Activated T-helper 1 cell treated with anti-CD3 and anti-CD28 coated beads, Interleukin-12 subunit alpha, Interleukin-12 subunit beta, Interleukin-2, Interleukin-4 antibody, amounts not matched to agents 30 ng/mL and 10 ng/mL and 1 ng/mL, durations not matched to agents 14 hours and 24 hours and 36 hours (primary cell): ENCODE measurements around the gene CACNA2D1. TPM values are rescaled to one million over a fixed set of nuclear protein-coding genes. Genes with fewer than 3 reads are reported as not detected.

ENCODE experiments used
- DNase-seq: peaks from one replicate; pipeline ENCODE4 v3.0.0; 2021; ENCODE audit warnings: low spot score
- H3K27ac Mint-ChIP-seq: one replicate; pipeline ENCODE4 v1.8.0; 2021; ENCODE audit warnings: mild to moderate bottlenecking, mixed read lengths
- H3K27me3 Mint-ChIP-seq: one replicate; pipeline ENCODE4 v1.8.0; 2022; ENCODE audit warnings: mild to moderate bottlenecking, moderate library complexity, mixed read lengths; ENCODE audit not compliant: insufficient read depth
- H3K36me3 Mint-ChIP-seq: one replicate; pipeline ENCODE4 v1.8.0; 2021; ENCODE audit warnings: low read depth, mixed read lengths
- H3K4me1 Mint-ChIP-seq: one replicate; pipeline ENCODE4 v1.8.0; 2021; ENCODE audit warnings: low read depth, mixed read lengths
- H3K4me3 Mint-ChIP-seq: one replicate; pipeline ENCODE4 v1.8.0; 2021; ENCODE audit warnings: mild to moderate bottlenecking, moderate library complexity, mixed read lengths
- H3K9me3 Mint-ChIP-seq: one replicate; pipeline ENCODE4 v1.8.0; 2021; ENCODE audit warnings: mixed read lengths
- intact Hi-C: fragments of 100-400 bp; cut with micrococcal nuclease; formaldehyde crosslinking; loops from one replicate; pipeline ENCODE4 v1.15.1; 2024
- total RNA-seq: library from RNA; stranded (reverse); gene quantifications from 2 replicates; pipeline ENCODE4 v1.2.3, GENCODE V29; 2022

The CACNA2D1 gene
- total RNA-seq, 1 donor from 2014 or later = not detected

DNA sequence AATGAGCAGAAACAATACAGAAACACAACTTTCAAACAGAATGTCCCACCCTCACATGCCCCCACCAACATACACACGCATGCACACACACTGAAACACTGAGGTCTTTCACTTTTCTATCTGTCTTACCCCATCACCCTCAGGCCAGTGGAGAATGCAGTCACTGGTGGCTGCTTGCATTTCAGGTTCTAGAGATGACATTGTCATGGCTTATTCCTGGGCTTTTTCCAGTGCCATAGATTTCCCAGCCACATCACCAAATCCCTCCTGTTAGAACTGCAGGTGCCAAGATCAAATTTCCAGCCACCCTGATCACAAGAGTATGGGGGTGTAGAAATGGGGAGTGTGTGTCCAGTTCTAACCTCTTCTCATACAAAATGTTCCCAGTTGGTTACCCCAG lies 68.4 kb downstream of the CACNA2D1 start:
- Mint-ChIP-seq H3K27me3 (no peaks in the 10 kb centered on the region), H3K27ac (no peak overlapping the region), H3K4me3 (no peak overlapping the region), H3K9me3 (no peaks in the 10 kb centered on the region), H3K4me1 (no peaks in the 10 kb centered on the region), H3K36me3 (no peaks in the 10 kb centered on the region)
- intact Hi-C loops = no loop called here
- DNase-seq = no peak

DNA sequence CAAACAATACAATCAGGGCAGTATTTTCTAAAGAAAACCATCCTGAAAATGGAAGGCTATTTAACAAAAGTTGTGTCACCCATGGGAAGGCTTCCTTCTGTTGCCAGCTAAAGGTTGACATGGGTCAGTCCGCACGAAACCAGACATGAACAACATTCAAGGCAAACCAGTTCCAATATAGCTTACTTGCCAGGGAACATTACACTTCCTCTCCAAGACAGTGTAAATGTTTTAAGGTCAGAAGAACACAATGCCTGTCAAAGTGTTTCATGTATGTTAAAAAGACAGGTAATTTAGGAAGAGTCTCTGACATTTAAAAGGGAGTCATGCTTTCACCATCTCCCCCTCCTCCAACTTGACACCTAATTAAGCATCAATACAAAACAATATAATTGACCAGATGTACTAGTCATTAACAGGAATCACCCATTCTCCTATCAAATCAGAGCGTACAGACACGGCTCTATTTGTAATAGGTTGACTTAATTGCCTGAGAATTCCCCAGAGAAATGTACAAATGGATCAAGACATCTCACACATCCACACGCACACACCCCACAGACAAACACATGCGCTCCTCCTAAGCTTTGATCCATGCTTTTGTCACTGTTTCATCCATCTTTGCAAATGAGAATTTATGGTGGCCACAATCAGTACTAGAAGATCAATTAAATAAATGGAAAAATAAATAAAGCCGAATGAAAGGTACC lies 69.5 kb downstream of the CACNA2D1 start:
- H3K27me3 Mint-ChIP-seq = no peaks in the 10 kb centered on the region
- DNase-seq = no peak
- intact Hi-C loops = no loop called here
- H3K4me3 Mint-ChIP-seq = no peak overlapping the region
- H3K9me3 Mint-ChIP-seq = no peaks in the 10 kb centered on the region
- H3K27ac Mint-ChIP-seq = no peak overlapping the region
- no peaks in the 10 kb centered on the region for H3K4me1 Mint-ChIP-seq
- H3K36me3 Mint-ChIP-seq = no peaks in the 10 kb centered on the region

DNA sequence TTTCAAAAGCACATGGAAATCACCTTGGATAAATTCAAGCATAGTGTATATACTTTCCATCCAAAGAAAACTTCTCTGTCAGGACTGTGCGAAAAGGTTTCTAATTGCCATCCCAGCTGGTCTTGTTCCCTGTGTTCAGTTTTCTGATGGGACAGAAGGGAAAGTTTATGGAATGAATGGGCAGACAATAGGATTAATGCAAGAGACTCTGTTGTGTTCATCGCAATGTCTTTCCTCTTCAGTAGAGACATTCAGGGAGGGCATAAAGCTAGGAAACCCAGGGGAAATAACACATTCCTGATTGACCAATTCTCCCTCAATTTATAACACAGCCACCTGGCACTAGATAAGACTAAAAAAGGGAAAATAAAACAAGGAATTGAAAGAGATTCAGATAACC lies 78.9 kb downstream of the CACNA2D1 start:
- Mint-ChIP-seq H3K36me3 (no peaks in the 10 kb centered on the region), H3K27ac (no peak overlapping the region), H3K27me3 (no peaks in the 10 kb centered on the region), H3K9me3 (no peaks in the 10 kb centered on the region), H3K4me3 (no peak overlapping the region), H3K4me1 (no peaks in the 10 kb centered on the region)
- DNase-seq = no peak
- intact Hi-C loops = no loop called here

DNA sequence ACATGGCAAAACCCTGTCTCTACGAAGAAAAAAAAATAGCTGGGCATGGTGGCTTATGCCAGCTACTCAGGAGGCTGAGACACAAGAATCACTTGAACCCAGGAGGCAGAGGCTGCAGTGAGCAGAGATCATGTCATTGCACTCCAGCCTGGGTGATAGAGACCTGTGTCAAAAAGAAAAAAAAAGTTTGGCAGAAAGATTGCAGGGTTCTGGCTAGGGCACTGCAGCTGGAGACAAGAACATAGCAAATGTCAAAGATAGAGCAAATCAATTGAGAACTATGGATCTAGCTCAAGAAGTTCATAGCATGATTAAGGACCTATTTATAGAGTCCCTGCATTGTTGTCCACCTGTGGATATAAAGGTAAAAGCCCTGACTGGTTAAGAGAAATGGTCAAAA lies 79.5 kb downstream of the CACNA2D1 start:
- Mint-ChIP-seq H3K27ac (no peak overlapping the region), H3K4me1 (no peaks in the 10 kb centered on the region), H3K36me3 (no peaks in the 10 kb centered on the region), H3K27me3 (no peaks in the 10 kb centered on the region), H3K9me3 (no peaks in the 10 kb centered on the region), H3K4me3 (no peak overlapping the region)
- intact Hi-C loops = no loop called here
- no peak for DNase-seq

DNA sequence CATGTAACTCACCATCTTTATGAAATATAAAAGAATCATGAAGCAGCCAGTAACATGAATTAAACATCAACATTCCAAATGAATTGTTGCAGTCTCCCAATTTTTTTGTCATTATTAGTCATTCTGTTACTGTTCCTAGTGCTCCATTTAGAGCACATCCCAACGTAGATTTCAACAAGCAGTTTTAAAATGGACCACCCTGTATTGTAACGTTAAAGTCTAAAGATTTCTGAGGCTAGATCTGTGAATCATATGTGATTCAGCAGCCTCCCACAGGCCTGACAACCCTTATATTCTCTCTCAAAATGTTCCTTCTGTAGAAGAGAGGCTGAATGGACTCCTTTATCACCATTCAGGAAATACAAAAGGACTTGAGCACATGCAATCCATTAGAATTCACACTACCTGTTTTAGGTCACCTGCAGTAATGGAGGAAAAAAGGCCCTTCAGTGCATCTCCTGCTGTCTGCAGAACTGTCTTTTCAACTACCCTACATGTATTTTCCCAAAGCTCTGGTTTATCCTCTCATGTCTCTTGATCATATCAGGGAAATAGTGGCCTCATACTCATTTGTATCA lies 81.4 kb downstream of the CACNA2D1 start:
- Mint-ChIP-seq H3K36me3 (no peaks in the 10 kb centered on the region), H3K4me3 (no peak overlapping the region), H3K4me1 (no peaks in the 10 kb centered on the region), H3K27ac (no peak overlapping the region), H3K27me3 (no peaks in the 10 kb centered on the region), H3K9me3 (no peaks in the 10 kb centered on the region)
- DNase-seq = no peak
- intact Hi-C loops = no loop called here

DNA sequence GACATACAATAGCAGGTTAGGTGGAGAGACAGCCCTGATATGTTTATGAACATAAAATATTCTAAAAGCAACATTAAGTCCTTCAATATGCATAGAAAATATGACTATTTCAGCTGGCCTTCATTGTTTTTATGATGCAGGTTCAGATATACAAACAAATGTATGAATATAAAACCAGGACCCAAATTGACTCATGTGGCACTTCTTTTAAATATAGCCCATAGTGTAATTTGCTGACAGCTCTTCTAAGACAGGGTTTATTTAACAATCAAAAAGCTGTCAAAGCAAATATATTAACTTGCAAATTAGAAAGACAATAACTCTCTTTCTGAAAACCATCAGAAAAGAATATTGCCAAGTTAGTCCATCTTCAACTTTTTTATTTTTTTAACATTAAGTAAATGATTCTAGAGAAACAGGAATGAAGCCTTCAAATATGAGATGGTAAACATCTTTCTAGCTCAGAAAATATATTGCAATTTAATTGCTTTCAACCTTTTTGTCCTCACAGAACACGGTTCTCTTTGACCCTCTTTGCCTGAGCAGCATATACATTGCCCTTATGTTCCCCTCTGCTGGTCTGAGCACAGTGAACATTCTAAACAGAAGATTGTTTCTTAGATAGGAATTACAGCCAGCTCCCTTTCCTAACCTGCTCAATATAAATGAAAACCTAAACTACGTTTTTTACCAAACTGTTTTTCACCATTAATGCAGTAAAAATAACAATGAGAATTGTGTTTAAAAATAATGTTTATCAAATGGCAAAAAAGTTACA lies 82.8 kb downstream of the CACNA2D1 start:
- no peak for DNase-seq
- H3K27ac Mint-ChIP-seq = no peak overlapping the region
- intact Hi-C loops = no loop called here
- H3K4me1 Mint-ChIP-seq = no peaks in the 10 kb centered on the region
- H3K27me3 Mint-ChIP-seq = no peaks in the 10 kb centered on the region
- H3K36me3 Mint-ChIP-seq = no peaks in the 10 kb centered on the region
- H3K9me3 Mint-ChIP-seq = no peaks in the 10 kb centered on the region
- no peak overlapping the region for H3K4me3 Mint-ChIP-seq

DNA sequence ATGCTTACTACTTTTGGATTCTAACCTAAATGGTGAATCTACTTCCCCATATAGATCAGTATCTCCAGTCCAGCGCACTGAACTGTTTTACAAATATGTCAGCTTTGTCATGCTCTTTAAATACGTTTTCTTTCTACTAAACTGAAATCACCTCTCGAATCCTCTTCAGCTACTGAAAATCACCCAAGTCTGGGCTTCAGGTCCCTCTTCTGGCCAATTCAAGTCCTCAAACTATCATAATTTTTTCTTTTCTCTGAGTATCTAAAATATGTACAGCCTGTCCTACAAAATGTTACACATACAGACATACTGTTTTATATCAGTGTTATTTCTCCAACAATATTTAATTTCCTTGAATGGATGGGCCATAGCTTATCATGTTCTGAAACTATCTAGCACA lies 84.2 kb downstream of the CACNA2D1 start:
- no peaks in the 10 kb centered on the region for H3K9me3 Mint-ChIP-seq
- no peaks in the 10 kb centered on the region for H3K36me3 Mint-ChIP-seq
- no peak overlapping the region for H3K4me3 Mint-ChIP-seq
- no peaks in the 10 kb centered on the region for H3K27me3 Mint-ChIP-seq
- DNase-seq = no peak
- no peak overlapping the region for H3K27ac Mint-ChIP-seq
- intact Hi-C loops = no loop called here
- H3K4me1 Mint-ChIP-seq = no peaks in the 10 kb centered on the region

DNA sequence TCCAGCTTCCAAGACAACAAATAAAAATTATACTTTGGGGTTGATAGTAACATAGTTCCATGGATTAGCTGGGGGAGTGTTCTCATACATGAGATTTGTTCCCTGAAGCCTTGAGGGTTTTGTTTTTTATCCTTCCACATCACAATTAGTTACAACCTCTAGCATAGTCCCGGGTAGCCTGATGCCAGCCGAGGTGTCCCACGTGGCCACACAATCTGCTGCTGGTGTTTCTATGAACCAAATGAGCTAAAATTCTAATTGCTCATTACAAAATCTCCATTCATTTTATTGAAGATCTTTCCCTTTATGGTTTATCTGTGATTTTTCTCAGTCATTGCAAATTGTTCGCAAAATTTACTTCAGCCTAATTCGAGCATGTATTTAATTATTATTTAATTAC lies 84.7 kb downstream of the CACNA2D1 start:
- no peak for DNase-seq
- H3K4me3 Mint-ChIP-seq = no peak overlapping the region
- H3K9me3 Mint-ChIP-seq = no peaks in the 10 kb centered on the region
- H3K4me1 Mint-ChIP-seq = no peaks in the 10 kb centered on the region
- intact Hi-C loops = no loop called here
- H3K27ac Mint-ChIP-seq = no peak overlapping the region
- H3K36me3 Mint-ChIP-seq = no peaks in the 10 kb centered on the region
- no peaks in the 10 kb centered on the region for H3K27me3 Mint-ChIP-seq

DNA sequence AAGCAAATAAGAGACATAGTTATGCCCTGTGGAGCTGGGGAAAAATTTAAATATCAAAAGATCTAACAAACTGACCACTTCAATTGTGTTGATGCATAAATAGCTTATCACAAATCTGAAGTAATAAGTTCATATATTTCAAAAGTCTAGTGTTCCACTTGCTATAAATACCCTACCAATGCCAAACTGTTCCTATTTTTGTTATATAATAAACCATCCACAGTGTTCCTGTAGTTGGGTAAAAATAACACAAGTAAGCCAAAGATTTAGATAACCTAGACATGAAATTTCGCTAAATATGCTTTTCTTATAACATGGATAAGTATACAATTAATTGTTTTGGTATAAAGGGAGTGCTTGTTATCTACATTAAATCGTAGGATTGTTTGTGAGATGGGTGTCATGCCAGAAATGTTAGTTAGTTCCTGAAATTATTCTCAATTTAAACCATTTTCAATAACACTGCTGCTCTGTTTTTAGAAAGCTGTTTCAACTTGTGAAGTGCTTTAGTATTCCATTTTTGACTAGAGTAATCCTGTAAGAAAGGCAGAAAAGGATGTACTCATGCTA lies 85.5 kb downstream of the CACNA2D1 start:
- Mint-ChIP-seq H3K27ac (no peak overlapping the region), H3K27me3 (no peaks in the 10 kb centered on the region), H3K36me3 (no peaks in the 10 kb centered on the region), H3K4me3 (no peak overlapping the region), H3K9me3 (no peaks in the 10 kb centered on the region), H3K4me1 (no peaks in the 10 kb centered on the region)
- no peak for DNase-seq
- intact Hi-C loops = no loop called here

DNA sequence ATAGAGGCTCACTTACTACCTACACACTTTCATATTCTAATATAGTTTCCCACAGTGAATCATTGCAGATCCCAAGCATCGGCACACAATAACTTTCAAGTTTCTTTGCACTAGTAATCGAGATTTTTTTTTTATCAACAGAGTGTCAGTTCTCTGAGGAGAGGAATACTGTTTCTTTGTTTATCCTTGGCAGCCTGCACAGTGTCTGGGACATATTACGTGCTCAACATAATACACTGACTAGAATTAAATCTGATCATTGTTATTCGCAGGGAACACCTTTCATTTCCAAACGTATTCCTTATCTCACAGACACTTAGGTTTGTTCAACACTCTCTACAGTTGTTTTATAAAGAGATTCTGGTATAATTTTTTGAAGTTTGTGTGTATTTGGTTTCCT lies 95.3 kb downstream of the CACNA2D1 start:
- no peak for DNase-seq
- Mint-ChIP-seq H3K4me1 (no peaks in the 10 kb centered on the region), H3K36me3 (no peaks in the 10 kb centered on the region), H3K4me3 (no peak overlapping the region), H3K27me3 (no peaks in the 10 kb centered on the region), H3K27ac (no peak overlapping the region), H3K9me3 (no peaks in the 10 kb centered on the region)
- intact Hi-C loops = no loop called here

DNA sequence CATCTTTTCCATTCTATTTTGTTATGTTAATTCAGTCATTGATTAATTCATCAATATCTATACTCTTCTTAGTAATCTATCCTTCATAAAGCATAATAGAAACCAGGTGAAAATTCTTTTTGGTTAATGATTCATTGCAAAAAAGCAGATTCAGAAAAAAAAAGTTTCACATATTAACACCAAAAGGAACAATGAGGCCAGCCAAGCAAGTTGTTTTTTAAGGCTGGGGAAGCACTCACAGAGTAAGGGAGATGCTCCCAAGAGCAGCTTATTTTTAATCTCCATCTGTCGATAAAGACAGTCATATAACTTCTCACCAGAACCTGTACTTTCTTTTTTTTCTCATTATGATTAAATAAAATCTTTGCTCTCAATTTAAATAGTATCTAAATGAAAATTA lies 95.8 kb downstream of the CACNA2D1 start:
- DNase-seq = no peak
- intact Hi-C loops = no loop called here
- Mint-ChIP-seq H3K4me3 (no peak overlapping the region), H3K27ac (no peak overlapping the region), H3K36me3 (no peaks in the 10 kb centered on the region), H3K9me3 (no peaks in the 10 kb centered on the region), H3K4me1 (no peaks in the 10 kb centered on the region), H3K27me3 (no peaks in the 10 kb centered on the region)

DNA sequence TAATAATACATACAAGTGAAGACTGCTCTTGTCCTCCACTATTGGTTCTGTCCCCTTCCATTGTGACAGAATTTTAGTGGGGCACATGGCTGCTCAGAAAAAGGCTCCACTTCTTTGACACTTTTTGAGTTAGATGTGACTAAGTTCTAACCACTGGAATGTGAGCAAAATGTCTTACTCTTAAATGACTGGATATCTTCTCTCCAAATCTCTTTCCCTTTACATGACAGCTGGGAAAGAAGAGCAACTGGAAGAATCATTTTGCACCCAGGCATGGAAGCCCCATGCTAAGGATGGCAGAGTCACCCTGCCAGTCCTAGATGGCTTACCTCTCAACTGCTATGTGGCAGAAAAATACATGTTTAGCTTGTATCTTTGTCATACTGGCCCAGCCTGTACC lies 97.7 kb downstream of the CACNA2D1 start:
- no peak overlapping the region for H3K4me3 Mint-ChIP-seq
- H3K27me3 Mint-ChIP-seq = no peaks in the 10 kb centered on the region
- DNase-seq = no peak
- H3K4me1 Mint-ChIP-seq = no peaks in the 10 kb centered on the region
- no peak overlapping the region for H3K27ac Mint-ChIP-seq
- no peaks in the 10 kb centered on the region for H3K9me3 Mint-ChIP-seq
- intact Hi-C loops = no loop called here
- H3K36me3 Mint-ChIP-seq = no peaks in the 10 kb centered on the region

DNA sequence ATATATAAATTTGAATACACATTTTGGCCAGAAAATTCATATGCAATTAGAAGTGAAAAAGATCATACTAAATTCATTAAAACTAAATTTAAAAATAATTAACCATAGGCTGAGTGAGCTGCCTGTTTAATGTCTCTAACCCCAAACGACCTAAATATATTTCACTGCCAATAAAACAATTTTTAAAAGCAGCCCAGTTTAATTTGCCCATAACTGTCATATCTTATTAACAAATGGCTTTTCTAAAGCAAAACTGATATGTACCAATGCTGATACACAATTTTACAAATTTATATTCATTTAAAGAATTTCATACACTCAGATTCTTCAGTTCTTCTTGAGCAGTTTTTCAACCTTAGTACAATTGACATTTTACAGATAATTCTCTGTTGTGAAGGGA lies 99.9 kb downstream of the CACNA2D1 start:
- Mint-ChIP-seq H3K27ac (no peak overlapping the region), H3K9me3 (no peaks in the 10 kb centered on the region), H3K36me3 (no peaks in the 10 kb centered on the region), H3K4me1 (no peaks in the 10 kb centered on the region), H3K4me3 (no peak overlapping the region), H3K27me3 (no peaks in the 10 kb centered on the region)
- no peak for DNase-seq
- intact Hi-C loops = no loop called here
